HCT116 (cell line): ENCODE data around the gene DAAM2. TPM values are rescaled to one million over a fixed set of nuclear protein-coding genes. Genes with fewer than 3 reads are reported as not detected.

Source experiments
- ATAC-seq: fragments of 200-7000 bp; cut with Tn5 transposase; 2 replicates; pipeline ENCODE4 v1.9.1; 2020; ENCODE audit warnings: mild to moderate bottlenecking, moderate library complexity
- BruUV-seq: library from RNA; stranded (reverse); fragments of 400-500 nt; replicated peaks from 2 replicates; lab custom pipeline; 2021; lab: Mats Ljungman, UMichigan
- CTCF ChIA-PET: fragments of 300-600 bp; sonication (Branson Sonifier 250); formaldehyde crosslinking; loops from one replicate; lab custom pipeline; 2021; ENCODE audit warnings: antibody characterized with exemption; lab: Charles Lee
- POLR2A ChIA-PET: fragments of 300-600, 350-600 bp; sonication (Branson Sonifier 250); formaldehyde crosslinking; loops from one replicate; lab custom pipeline; 2021; ENCODE audit warnings: antibody characterized with exemption; lab: Charles Lee
- RAD21 ChIA-PET, 2 experiments: fragments of 300-600 bp; sonication (Branson Sonifier 250); formaldehyde crosslinking; loops; one replicate each; lab custom pipeline; 2023; ENCODE audit warnings: low total read pairs in 2 of 2; ENCODE audit not compliant: uncharacterized antibody in 2 of 2, unreplicated experiment in 2 of 2, low non-redundant PET in 1 of 2; lab: Charles Lee
- DNase-seq: peaks from one replicate; pipeline ENCODE4 v3.0.0-alpha.2; 2010; ENCODE audit warnings: low read depth, low spot score
- H2AFZ ChIP-seq: fragments of 200-600 bp; shearing (Covaris generic), sonication (generic); 2 replicates; pipeline ENCODE4 v1.6.1; 2017; ENCODE audit warnings: low read depth, mixed run types, mixed read lengths, antibody characterized with exemption, low read length; ENCODE audit not compliant: poor library complexity, severe bottlenecking
- H3K27ac ChIP-seq: 2 replicates; pipeline ENCODE4 v1.5.1; 2012; ENCODE audit warnings: low read depth, low read length
- H3K27me3 ChIP-seq: fragments of 200-600 bp; sonication (generic); 2 replicates; pipeline ENCODE4 v1.6.1; 2016; ENCODE audit warnings: mixed run types, low read length, mixed read lengths; ENCODE audit not compliant: insufficient read depth
- H3K36me3 ChIP-seq, 2 experiments: fragments of 200-500 bp in 1 of 2; fragments of 200-600 bp in 1 of 2; sonication (Bioruptor generic) in 1 of 2; sonication (generic) in 1 of 2; 2 replicates each; pipeline versions ENCODE4 v1.5.1 to v1.6.1; 2014 to 2016; ENCODE audit warnings: low read length in 2 of 2, inconsistent platforms in 1 of 2, mixed read lengths in 1 of 2, mixed run types in 1 of 2; ENCODE audit not compliant: insufficient read depth in 2 of 2, control insufficient read depth in 1 of 2
- H3K4me1 ChIP-seq, 2 experiments: fragments of 200-600 bp in 1 of 2; sonication (generic) in 1 of 2; 2 replicates each; pipeline versions ENCODE4 v1.5.1 to v1.6.1; 2012 to 2017; ENCODE audit warnings: low read length in 2 of 2, inconsistent platforms in 1 of 2, mild to moderate bottlenecking in 1 of 2, mixed read lengths in 1 of 2, mixed run types in 1 of 2, moderate library complexity in 1 of 2; ENCODE audit not compliant: insufficient read depth in 2 of 2, control insufficient read depth in 1 of 2
- H3K4me2 ChIP-seq: fragments of 200-600 bp; sonication (generic); 2 replicates; pipeline ENCODE4 v1.6.1; 2017; ENCODE audit warnings: mixed run types, low read length, mixed read lengths
- H3K4me3 ChIP-seq, 2 experiments: fragments of 200-600 bp in 1 of 2; sonication (generic) in 1 of 2; replicated peaks in 1 of 2; 2 replicates each; pipeline ENCODE4 v1.5.1; 2011 to 2016; ENCODE audit warnings: low read length in 2 of 2, control low read depth in 1 of 2, low read depth in 1 of 2, mild to moderate bottlenecking in 1 of 2, mixed read lengths in 1 of 2, mixed run types in 1 of 2
- H3K79me2 ChIP-seq: fragments of 200-600 bp; sonication (generic); 2 replicates; pipeline ENCODE4 v1.6.1; 2017; ENCODE audit warnings: mild to moderate bottlenecking, mixed run types, low read length, moderate library complexity, mixed read lengths; ENCODE audit not compliant: insufficient read depth
- H3K9ac ChIP-seq: fragments of 200-600 bp; sonication (generic); 2 replicates; pipeline ENCODE4 v1.6.1; 2016; ENCODE audit warnings: low read length, mixed read lengths
- H3K9me2 ChIP-seq: fragments of 200-600 bp; sonication (generic), shearing (Covaris generic); 2 replicates; pipeline ENCODE4 v1.6.1; 2017; ENCODE audit warnings: mixed run types, mild to moderate bottlenecking, moderate library complexity; ENCODE audit not compliant: insufficient read depth
- H3K9me3 ChIP-seq, 2 experiments: fragments of 200-500 bp in 1 of 2; fragments of 200-600 bp in 1 of 2; sonication (Bioruptor generic) in 1 of 2; sonication (generic) in 1 of 2; 2 replicates each; pipeline ENCODE4 v1.6.1; 2014 to 2017; ENCODE audit warnings: low read length in 2 of 2, mixed read lengths in 2 of 2, inconsistent platforms in 1 of 2, low read depth in 1 of 2, mild to moderate bottlenecking in 1 of 2, mixed run types in 1 of 2, moderate library complexity in 1 of 2; ENCODE audit not compliant: control insufficient read depth in 1 of 2, insufficient read depth in 1 of 2
- H4K20me1 ChIP-seq: fragments of 200-600 bp; sonication (generic), shearing (Covaris generic); 2 replicates; pipeline ENCODE4 v1.6.1; 2017; ENCODE audit warnings: mixed run types, mild to moderate bottlenecking, moderate library complexity; ENCODE audit not compliant: insufficient read depth
- CBX3 ChIP-seq: IDR thresholded peaks from 2 replicates; pipeline ENCODE4 v1.6.1; 2012; ENCODE audit warnings: low read depth
- EGR1 ChIP-seq: IDR thresholded peaks from 2 replicates; pipeline ENCODE4 v1.6.1; 2012; ENCODE audit warnings: low read depth
- EZH2 ChIP-seq: fragments of 200-600 bp; sonication (generic); IDR thresholded peaks from 2 replicates; pipeline ENCODE4 v1.6.1; 2017; ENCODE audit warnings: antibody characterized with exemption, mixed run types
- EZH2phosphoT487 ChIP-seq: fragments of 200-600 bp; IDR thresholded peaks from 2 replicates; pipeline ENCODE4 v1.6.1; 2018; ENCODE audit warnings: antibody characterized with exemption, borderline replicate concordance
- FOSL1 ChIP-seq: IDR thresholded peaks from 2 replicates; pipeline ENCODE4 v1.6.1; 2012; ENCODE audit warnings: low read depth
- JUND ChIP-seq: IDR thresholded peaks from 2 replicates; pipeline ENCODE4 v1.6.1; 2012
- POLR2A ChIP-seq: IDR thresholded peaks from 2 replicates; pipeline ENCODE4 v1.7.0; 2011; ENCODE audit warnings: borderline replicate concordance; ENCODE audit not compliant: insufficient read depth, insufficient read length; ENCODE audit errors: extremely low read depth
- RAD21 ChIP-seq: IDR thresholded peaks from 2 replicates; pipeline ENCODE4 v1.6.1; 2012; ENCODE audit warnings: low read depth, mild to moderate bottlenecking
- YY1 ChIP-seq: IDR thresholded peaks from 2 replicates; pipeline ENCODE4 v1.6.1; 2011; ENCODE audit warnings: low read length, low read depth, moderate library complexity, mild to moderate bottlenecking; ENCODE audit not compliant: insufficient replicate concordance; ENCODE audit errors: extremely low read depth
- intact Hi-C: fragments of 100-400 bp; cut with micrococcal nuclease; formaldehyde crosslinking; loops from 2 replicates; pipeline ENCODE4 v1.10.0; 2022
- total RNA-seq: library from RNA; stranded (reverse); gene quantifications from one replicate; pipeline ENCODE4 v1.2.1, GENCODE V29; 2021; ENCODE audit not compliant: unreplicated experiment
- TF ChIP-seq, protein P1 (sequence below): IDR thresholded peaks from 2 replicates; pipeline ENCODE4 v1.6.1; 2011; ENCODE audit warnings: mild to moderate bottlenecking, low read length, moderate library complexity; ENCODE audit not compliant: insufficient replicate concordance; ENCODE audit errors: extremely low read depth
- TF ChIP-seq, protein P2 (sequence below): IDR thresholded peaks from 2 replicates; pipeline ENCODE4 v1.6.1; 2012

The DAAM2 gene
- total RNA-seq, 1 experiment from 2014 or later = not detected

DNA sequence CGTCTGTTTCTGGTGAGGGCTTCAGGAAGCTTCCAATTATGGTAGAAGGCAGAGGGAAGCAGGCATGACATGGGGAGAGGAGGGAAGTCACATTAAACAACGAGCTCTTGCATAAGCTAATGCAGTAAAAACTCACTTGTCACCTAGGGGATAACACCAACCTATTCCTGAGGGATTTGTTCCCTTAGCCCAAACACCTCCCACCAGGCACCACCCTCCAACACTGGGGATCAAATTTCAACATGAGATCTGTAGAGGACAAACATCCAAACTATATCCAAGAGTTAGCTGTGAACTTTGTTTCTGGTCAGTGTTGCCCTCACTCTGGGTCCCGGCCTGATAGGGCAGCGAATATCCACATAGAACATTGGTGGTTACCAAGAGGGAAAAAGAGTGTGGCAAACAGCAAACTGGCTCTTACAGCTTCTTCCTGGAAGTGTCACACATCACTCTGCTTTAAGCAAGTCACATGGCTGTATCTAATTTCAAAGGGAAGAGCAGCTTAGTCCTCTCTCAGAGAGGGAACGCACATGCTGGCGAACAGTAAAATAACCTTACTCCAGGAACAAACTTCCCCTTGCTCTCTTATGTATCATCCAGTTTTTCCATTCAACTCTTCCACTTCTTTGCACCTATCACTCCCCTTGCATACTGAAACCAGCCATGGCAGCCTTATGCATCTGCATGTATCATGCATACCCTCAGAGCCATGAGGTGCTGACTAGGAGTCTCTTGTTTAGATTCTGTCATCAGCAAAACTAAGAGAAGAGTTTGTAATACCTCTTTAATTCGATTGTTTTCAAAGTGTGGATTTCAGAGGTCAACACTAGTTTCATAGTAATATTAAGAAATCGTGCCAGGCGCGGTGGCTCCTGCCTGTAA, 146.8 kb downstream of the DAAM2 start:
- ChIA-PET RAD21 (no interaction called here), POLR2A (no interaction called here), CTCF (no interaction called here)
- Histone ChIP-seq H3K9me3 (no peaks in the 10 kb centered on the region), H3K27ac (no peak overlapping the region), H3K9ac (no peak overlapping the region), H3K4me1 (peaks cover 2 to 4% of the 10 kb centered on the region in 2 experiments; a peak in 2 of 4 replicates), H3K27me3 (peaks cover 15% of the 10 kb centered on the region; the same call in 1 of the 2 replicates), H4K20me1 (no peaks in the 10 kb centered on the region), H3K9me2 (no peaks in the 10 kb centered on the region), H3K4me3 (no peak overlapping the region), H2AFZ (no peak overlapping the region), H3K4me2 (no peak overlapping the region), H3K36me3 (no peaks in the 10 kb centered on the region), H3K79me2 (no peaks in the 10 kb centered on the region)
- no TSS peak for BruUV-seq
- TF ChIP-seq EGR1 (no peak), JUND (no peak), FOSL1 (no peak)
- intact Hi-C loops = no loop called here
- no peak for DNase-seq
- ATAC-seq = no peak

DNA sequence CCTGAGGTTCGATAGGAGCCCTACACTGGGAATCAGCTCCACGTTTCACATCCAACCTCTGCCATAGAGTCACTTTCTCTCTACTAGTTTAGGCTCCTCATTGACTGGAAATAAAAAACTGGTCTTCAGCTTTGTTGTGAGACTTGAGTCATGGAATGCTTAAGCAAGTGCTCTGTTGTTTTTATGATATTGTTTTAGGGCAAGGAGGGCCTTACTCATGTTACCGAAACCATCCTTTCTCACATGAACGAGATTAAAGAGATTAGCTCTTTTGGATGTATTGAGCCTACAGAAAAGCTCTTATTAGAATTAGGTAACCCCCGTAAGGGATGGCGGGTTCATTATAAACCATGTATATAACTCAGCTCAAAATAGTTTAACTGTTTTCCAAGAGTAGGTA, 149.0 kb downstream of the DAAM2 start:
- no peaks in the 10 kb centered on the region for H3K9me3 ChIP-seq
- H3K9me2 ChIP-seq = no peaks in the 10 kb centered on the region
- DNase-seq = no peak
- TF ChIP-seq, protein P1, sequence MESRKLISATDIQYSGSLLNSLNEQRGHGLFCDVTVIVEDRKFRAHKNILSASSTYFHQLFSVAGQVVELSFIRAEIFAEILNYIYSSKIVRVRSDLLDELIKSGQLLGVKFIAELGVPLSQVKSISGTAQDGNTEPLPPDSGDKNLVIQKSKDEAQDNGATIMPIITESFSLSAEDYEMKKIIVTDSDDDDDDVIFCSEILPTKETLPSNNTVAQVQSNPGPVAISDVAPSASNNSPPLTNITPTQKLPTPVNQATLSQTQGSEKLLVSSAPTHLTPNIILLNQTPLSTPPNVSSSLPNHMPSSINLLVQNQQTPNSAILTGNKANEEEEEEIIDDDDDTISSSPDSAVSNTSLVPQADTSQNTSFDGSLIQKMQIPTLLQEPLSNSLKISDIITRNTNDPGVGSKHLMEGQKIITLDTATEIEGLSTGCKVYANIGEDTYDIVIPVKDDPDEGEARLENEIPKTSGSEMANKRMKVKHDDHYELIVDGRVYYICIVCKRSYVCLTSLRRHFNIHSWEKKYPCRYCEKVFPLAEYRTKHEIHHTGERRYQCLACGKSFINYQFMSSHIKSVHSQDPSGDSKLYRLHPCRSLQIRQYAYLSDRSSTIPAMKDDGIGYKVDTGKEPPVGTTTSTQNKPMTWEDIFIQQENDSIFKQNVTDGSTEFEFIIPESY = no peak
- TF ChIP-seq, protein P2, sequence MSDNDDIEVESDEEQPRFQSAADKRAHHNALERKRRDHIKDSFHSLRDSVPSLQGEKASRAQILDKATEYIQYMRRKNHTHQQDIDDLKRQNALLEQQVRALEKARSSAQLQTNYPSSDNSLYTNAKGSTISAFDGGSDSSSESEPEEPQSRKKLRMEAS = no peak
- TF ChIP-seq YY1 (no peak), POLR2A (no peak), EZH2 (no peak), RAD21 (no peak), EZH2phosphoT487 (no peak), CBX3 (no peak)
- TF ChIP-seq, all 23 proteins: peak for 0
- no peak overlapping the region for H3K27ac ChIP-seq
- no peaks in the 10 kb centered on the region for H4K20me1 ChIP-seq
- no peaks in the 10 kb centered on the region for H3K36me3 ChIP-seq
- peaks cover 2 to 4% of the 10 kb centered on the region in 2 experiments; a peak in 2 of 4 replicates for H3K4me1 ChIP-seq
- no peak overlapping the region for H3K9ac ChIP-seq
- H3K4me3 ChIP-seq = no peak overlapping the region
- H2AFZ ChIP-seq = no peak overlapping the region
- H3K79me2 ChIP-seq = no peaks in the 10 kb centered on the region
- ChIA-PET POLR2A (no interaction called here), CTCF (no interaction called here), RAD21 (no interaction called here)
- no peak for ATAC-seq
- H3K4me2 ChIP-seq = no peak overlapping the region
- intact Hi-C loops = no loop called here
- H3K27me3 ChIP-seq = peaks cover 8% of the 10 kb centered on the region; the same call in 1 of the 2 replicates
- BruUV-seq = no TSS peak
